ENCODE results near the gene ENKD1.

The ENKD1 gene

DNA sequence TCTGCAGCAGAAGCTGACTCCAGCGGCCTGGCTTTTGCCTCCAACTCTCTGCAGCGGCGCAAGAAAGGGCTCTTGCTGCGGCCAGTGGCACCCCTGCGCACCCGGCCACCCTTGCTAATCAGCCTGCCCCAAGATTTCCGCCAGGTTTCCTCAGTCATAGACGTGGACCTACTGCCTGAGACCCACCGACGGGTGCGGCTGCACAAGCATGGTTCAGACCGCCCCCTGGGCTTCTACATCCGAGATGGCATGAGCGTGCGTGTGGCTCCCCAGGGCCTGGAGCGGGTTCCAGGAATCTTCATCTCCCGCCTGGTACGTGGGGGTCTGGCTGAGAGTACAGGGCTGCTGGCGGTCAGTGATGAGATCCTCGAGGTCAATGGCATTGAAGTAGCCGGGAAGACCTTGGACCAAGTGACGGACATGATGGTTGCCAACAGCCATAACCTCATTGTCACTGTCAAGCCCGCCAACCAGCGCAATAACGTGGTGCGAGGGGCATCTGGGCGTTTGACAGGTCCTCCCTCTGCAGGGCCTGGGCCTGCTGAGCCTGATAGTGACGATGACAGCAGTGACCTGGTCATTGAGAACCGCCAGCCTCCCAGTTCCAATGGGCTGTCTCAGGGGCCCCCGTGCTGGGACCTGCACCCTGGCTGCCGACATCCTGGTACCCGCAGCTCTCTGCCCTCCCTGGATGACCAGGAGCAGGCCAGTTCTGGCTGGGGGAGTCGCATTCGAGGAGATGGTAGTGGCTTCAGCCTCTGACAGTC, 4.5 kb downstream of the ENKD1 start:
- no peak for DNase-seq

DNA sequence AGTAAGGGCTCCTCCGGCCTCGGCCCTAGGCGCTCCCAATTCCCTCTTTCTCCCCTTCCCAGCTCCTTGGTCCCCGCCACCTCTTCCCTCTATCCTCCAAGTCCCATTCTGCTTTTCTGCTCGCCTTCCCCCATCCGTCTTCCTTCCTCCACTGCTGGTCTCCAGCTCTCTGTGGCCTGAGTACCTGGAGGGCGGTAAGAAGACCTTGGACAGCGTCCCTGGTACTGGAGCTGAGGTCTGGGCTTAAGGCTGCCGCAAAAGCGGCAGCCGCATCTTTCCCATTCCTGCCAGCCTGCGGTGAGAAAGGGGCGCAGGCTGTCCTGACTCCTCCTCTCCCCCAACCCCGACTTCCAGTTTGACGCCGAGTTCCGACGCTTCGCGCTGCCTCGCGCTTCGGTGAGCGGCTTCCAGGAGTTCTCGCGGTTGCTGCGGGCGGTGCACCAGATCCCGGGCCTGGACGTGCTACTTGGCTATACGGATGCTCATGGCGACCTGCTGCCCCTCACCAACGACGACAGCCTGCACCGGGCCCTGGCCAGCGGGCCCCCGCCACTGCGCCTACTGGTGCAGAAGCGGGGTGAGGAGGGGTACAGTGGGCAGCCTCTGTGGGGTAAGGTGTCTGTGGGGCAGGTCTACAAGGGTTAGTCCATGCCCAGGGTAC, 5.3 kb downstream of the ENKD1 start:
- no peak for DNase-seq

DNA sequence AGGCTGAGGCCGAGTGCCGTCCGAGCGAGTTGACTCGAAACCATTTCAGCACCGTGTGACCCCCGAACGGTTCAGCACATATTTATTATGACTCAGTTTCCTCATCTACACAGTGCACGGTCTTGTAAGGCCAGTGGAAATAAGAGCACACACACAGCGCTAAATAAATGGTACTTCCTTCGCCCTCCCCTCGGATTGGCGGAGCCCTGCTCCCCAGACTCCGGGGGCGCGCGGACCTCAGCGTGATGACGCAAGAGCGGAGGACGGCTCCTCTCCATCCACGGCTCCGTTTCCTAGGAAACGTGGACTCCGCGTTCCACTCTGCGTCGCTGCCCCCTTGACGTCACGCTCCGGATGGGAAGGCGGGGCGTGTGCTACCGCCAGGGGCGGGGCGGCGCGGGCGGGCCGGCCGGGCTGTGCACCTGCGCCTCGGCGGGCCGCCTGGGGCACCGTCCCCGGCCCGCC, 6.0 kb downstream of the ENKD1 start, which contains the start of gene PARD6A:
TSS of gene PARD6A (plus strand) at position 397 of the 465 bp plus-strand sequence. CDS start 79 bp downstream, outside the sequence.
- DNase-seq, result peak; percentile 75

DNA sequence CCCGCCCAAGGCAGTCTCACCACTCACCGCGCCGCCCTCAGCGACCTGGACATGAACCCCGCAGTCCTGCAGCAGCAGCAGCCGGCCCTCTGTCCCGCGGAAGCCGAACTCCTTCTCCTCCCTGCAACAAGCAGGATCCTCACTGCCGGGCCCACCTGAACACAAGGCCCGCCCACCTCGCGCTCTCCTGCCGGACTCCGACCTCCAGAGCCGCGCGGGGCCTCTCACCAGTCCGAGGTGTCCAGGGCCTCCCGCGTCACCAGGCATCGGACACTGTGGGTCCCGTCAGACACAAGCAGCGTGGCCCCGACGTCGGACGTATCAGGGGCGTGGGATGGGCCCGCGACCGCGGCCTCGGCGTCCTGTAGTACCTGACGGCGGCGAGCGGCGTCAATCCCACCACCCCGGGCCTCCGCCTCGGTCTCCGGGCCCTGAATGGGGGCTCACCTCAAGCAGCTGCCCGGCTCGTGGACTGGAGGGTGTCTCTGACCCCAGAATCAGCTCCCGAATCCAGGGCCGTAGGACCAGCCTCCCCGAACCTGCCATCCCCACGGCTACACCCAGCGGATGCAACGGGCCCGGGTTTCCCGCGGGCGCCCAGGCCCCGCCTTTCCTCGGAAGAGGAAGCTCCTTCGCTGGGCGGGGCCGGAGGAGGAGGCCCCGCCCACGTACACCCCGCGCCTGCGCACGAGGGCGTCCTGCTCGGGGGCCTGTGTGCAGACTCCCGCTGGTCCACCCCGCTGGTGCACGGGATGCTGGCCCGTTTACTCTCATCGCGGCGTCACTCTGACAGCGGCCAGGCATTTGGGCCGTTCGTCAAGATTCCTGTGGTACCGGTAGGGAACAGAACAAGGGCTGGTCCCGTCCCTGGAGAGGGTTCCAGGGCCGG, 6.6 kb downstream of the ENKD1 start, which contains the start of gene ACD:
TSS of gene ACD (minus strand) at position 586 of the 889 bp plus-strand sequence. CDS start at position 546, 40 bp downstream.
- DNase-seq, result peak; percentile 53

DNA sequence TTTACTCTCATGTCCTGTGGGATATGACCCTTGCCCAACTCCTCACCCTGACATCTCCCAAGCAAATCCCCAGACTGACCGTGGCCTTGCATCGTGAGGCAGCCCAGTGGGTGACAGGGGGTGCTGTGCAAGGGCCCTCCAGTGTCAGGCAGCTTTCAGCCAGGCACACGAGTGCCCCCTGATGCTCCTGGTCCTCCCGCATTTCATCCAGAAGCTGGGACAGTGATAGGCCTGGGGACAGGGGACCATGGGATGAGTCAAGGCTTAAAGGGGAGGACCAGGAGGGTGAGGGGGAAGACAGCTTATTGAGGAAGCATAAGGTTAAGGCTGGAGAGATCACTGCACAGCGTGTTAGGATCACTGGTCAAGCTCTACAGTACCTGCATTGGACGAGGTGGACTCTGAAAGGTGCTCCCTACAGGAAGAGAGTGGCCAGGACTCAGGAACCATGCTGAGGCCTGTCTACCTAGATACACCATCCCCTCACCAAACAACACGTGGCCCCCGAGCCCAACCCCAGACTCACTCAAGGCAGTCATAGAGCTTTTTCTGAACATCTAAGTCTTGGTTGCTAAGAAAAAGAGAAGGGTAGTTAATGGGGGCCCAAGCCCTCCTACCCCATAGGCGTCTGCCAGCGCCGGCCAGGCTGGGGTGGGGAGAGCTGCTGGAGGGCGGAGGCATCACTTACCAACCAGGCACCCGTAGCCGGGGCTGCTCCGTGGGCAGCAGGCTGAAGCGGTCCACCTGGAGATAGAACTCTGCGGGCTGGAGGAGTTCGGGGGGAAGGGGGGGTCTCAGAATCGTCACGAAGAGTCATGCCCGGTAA, 7.5 kb downstream of the ENKD1 start:
- no peak for DNase-seq

DNA sequence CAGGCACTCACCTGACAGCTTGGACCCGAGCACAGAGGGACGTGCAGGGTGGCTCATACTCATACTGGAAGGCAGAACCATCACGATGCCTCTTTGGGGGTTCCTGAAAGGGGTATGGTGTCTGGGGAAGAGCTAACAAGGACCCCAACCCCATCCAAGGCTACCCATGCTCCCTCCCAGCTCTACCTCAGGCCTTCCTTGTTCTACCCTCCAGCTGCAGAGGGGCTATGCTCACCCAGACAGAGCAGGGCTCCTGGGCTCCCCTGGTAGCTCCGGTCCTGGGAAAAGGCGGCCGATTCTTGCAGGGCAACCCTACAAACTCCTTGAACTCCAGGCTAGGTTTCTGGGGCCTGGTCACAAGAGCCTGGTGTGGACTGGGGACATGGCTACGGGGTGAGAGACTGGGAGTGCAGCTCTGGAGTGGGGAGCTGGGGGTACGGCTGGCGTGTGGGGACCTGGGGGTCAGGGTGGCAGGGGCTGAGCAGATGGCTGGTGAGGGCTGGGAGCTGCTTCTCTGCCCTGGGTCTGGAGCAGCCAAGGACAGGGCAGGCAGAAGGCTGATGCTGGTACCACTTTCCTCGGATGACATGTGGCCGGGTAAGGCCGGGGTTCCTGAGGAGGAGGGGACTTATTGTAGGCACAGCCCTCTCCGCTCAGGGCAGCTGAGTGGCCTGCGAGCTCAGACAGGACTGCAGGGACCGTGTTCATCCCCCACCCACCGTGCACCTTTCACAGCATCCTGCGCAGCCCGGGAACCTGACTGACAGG, 8.6 kb downstream of the ENKD1 start:
- no peak for DNase-seq

DNA sequence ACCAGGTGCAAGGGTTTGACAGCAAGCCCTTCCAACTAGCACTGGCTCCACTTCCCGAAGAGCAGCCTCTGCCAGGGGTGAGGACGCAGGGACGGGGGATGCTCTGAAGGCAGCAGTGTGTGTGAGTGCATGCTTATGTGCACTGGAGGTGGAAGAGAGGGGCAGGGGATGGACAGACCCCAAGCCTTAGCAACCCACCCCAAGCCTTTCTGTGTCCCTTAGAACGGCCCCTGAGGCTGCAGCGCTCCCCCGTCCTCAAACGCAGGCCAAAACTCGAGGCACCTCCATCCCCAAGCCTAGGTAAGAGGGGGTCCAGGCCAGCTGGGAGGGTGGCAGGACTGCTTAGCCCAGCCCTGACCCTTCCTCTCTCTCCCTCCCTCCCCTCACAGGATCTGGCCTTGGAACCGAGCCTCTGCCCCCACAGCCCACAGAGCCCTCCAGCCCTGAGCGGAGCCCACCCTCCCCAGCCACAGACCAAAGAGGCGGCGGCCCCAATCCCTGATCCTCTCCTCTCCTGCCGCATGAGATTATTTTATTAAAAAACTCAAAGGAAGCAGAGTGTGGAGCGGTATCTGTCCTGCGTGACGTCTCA, 9.4 kb downstream of the ENKD1 start:
- DNase-seq, result no peak

DNA sequence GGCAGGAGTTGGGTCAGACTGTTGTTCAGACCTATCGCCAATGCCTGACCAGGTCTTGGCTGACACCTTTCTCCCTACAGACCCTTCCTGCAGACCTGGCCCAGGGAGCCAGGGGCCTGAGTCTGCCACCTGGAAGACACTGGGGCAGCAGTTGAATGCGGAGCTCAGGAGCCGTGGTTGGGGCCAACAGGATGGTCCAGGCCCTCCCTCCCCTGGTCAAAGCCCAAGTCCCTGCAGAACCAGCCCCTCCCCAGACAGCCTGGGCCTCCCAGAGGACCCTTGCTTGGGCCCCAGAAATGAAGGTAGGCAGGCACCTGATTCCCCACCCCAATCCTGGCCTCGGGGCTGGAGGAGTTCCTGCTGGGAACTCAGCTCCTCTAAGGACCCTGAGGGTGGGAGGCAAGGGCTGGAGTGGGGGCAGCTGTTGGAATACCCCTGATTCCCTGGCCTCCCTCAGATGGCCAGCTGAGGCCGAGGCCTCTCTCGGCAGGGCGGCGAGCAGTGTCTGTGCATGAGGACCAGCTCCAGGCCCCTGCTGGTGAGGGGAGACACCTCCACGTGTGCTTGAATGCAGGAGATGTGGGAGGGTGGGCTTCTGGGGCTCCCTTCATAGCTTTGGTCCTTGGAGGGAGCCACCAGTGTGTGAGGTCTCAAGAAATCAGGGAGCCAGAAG, 10.1 kb downstream of the ENKD1 start:
- no peak for DNase-seq

DNA sequence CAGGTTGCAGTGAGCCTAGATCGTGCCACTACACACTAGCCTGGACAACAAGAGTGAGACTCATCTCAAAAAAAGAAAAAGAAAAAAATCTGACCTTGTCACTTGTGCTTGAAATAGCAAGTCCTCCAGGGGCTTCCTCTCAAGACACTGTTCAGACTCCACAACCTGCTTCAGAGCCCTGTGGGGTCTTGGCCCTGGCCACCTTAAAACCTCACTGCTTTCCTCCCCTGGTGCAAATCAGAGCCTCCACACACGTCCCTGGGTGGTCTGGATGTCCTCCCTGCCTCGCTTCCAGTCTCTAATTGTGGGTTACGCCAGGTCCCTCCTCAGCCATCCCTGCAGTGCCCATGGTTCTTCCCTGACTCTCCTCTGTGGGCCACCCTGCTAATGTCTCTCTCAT, 11.2 kb downstream of the ENKD1 start:
- DNase-seq, result no peak

DNA sequence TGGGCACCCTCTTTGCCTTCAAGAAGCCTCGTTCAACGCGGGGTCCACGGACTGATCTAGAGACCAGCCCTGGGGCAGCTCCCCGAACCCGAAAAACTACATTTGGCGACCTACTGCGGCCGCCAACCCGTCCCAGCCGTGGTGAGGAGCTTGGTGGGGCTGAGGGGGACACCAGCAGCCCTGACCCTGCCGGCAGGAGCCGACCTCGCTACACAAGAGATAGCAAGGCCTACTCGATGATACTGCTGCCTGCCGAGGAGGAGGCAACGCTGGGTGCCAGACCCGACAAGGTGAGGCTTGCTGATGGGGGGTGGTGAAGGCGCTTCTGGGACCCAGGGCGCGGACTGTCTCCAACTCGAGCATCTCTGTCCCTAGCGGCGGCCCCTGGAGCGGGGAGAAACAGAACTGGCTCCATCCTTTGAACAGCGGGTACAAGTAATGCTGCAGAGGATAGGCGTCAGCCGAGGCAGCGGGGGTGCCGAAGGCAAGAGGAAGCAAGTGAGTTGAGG, 12.1 kb downstream of the ENKD1 start:
- DNase-seq, result no peak

DNA sequence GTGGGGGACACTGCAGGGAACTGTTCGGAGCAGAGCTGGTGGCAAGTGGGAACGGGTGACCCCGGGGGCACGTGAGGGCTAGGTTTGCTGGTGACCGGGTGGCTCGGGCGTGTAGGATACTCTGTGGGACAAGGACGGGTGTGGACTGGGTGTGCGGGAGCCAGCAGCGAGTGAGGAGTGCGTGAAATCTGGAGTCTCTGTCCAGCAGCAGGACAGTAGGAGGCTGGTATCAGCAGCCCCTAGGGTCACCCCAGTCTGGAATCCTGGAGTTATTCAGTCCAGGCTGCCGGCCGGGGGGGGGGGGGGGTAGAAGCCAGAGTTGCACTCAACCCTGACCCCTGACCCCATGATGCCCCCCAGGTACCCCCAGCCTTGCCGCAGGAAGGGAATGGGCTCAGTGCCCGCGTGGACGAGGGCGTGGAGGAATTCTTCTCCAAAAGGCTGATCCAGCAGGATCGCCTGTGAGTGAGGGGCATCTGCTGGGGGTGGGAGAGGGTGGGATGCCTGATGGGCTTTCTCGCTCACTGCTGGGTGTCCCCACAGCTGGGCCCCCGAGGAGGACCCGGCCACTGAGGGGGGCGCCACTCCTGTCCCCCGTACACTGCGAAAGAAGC, 12.7 kb downstream of the ENKD1 start:
- DNase-seq, result no peak

DNA sequence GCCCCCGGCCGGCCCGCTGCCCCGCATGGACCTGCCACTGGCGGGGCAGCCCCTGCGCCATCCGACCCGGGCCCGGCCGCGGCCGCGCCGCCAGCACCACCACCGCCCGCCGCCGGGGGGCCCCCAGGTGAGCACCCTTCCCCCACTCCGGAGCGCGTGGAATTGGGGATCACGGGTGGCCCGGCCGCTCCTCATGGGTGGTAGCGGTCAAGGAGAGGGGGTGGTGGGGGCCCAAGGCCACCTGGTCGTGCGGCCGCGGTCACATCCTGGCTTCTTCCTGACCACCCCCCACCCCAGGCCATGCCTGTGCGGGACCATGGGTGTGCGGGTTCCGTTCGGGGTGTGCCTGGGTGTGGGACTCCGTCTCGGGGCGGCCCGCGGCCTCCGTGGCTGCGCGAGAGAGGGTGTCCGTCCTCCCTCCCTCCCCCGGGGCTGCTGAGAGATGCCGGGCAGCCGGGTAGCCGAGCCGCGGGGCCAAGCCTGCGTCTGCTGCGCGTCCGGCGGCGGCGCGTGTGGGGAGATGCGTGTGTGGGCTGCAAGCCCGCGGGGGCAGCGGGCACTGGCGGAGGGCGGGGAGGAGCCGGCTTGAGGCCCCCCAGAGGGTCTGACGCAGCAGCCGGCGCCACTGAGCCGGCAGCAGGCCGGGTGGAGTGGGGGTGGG, 13.3 kb downstream of the ENKD1 start:
- no peak for DNase-seq

DNA sequence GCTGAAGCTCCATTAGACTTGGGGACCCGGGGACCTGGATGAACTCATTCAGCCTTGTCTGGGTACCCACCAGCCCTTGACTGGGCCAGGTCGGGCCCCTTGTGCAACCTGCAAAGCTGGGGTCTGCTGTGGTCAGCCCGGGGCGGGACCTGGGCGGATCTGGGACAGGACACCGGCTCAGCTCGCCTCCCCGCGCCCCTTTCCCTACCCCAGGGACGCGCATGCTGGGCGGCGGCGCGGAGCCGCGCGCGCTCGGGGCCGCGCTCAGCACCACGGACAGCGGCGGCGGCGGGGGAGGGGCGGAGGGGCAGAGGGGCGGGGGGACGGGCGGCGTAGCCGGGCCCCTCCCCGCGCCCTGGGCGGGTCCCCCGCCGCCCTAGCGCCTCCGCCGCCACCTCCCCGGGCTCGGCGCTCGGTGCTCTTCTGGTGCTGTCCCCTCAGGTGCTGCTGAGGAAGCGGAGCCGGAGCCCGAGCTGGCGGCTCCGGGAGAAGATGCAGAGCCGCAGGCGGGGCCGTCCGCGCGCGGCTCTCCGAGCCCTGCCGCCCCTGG, 13.9 kb downstream of the ENKD1 start:
- DNase-seq, result no peak

DNA sequence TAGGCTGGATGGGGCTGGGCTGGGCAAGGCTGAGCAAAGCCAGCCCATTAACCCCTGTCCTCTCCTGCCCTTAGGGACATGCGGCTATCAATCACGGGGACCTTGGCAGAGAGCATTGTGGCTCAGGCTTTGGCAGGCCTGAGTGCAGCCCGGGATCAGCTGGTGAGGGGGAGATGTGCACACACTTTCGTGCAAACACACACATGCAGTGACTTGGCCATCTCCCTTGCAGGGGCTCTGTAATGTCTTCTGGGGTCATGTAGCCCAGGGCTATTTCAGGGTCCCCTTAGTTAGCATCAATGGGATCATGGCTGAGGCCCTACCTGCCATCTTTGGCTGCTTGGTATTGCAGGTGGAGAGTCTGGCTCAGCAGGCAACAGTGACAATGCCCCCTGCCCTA, 14.7 kb downstream of the ENKD1 start:
- no peak for DNase-seq

DNA sequence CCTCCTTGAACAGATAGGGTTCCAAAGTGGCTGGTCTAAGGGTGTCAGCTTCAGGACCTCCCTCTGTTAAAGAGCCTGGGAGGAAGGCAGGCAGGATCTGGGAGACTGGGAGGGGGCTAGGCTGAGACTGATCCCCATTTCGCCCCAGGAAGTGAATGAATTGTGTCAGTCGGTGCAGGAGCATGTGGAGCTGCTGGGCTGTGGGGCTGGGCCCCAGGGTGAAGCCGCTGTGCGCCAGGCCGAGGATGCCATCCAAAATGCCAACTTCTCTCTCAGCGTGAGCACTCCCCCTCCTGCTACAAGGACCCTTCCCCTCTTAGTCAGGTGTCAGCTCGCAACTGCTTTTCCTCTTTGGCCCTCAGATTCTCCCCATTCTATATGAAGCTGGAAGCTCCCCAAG, 15.5 kb downstream of the ENKD1 start:
- DNase-seq, result no peak

DNA sequence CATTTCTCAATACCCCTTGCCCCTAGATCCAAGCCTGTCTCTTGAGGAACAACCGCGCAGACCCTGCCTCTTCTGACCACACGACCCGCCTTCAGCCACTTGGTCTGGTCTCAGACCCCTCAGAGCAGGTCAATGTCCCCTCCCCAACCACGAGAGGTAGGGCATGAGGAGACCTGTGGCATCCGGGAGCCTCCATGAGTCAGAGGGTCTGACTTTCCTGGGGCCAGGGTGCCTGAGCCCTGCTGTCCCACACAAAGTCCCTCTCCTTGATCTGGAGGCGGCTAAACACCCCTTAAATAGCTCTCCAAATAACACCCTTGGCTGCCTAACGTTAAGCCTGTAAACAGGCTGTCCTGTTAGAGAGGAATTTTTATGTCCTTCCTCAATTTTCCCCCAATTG, 16.5 kb downstream of the ENKD1 start:
- no peak for DNase-seq

DNA sequence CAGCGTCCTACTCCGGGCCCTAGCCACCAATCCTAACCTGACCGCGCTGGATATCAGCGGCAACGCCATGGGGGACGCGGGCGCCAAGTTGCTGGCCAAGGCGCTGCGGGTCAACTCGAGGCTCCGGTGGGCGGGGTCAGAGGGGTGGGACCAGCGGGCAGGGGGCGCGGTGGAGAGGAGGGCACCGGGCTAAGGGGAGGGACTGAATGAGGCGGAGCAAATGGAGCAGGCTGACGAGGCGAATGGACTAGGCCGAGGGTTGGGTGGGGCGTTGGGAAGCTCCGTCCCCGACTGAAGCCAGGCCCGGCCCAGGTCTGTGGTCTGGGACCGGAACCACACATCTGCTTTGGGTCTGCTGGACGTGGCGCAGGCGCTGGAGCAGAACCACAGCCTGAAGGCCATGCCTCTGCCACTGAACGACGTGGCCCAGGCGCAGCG, 17.0 kb downstream of the ENKD1 start:
- DNase-seq, result no peak

DNA sequence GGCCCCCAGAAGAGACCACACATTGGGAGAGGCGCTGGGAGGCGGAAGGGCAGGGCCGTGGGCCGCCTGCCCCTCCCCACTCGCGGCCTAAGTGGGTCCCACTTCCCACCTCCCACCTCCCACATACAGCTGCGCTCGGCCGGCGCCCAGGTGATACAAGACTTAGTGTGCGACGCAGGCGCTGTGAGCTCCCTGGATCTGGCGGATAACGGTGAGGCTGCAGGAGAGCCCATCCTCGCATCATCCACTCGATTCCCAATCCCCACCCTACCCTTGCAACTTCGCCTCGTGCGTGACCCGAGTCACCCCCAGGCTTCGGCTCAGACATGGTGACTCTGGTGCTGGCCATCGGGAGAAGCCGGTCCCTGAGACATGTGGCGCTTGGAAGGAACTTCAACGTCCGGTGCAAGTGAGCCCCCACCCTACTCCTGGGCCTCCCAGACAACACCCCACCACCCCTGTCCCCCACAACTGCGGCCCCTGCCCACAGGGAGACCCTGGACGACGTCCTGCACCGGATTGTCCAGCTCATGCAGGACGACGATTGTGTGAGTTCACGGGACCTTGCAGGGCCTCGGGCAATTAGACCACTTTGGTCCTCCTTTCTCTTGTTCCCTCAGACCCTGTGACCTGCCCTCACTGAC, 17.7 kb downstream of the ENKD1 start:
- no peak for DNase-seq
